Testis (tissue), 3 donors: Measurements from ENCODE around the gene HYAL3. TPM values are rescaled to one million over a fixed set of nuclear protein-coding genes. Genes with fewer than 3 reads are reported as not detected.

Experiments used
- DNase-seq: peaks from one replicate; pipeline ENCODE4 v3.0.0-alpha.2; 2019
- H3K27ac ChIP-seq, 2 donors: fragments of 200-600 bp; sonication (generic); one replicate each; pipeline ENCODE4 v1.5.1; 2019
- H3K27me3 ChIP-seq: fragments of 200-600 bp; sonication (generic); one replicate; pipeline ENCODE4 v1.5.1; 2019
- H3K36me3 ChIP-seq: fragments of 200-600 bp; sonication (generic); one replicate; pipeline ENCODE4 v1.5.1; 2017; ENCODE audit warnings: low read depth; ENCODE audit errors: missing control alignments
- H3K4me1 ChIP-seq: fragments of 200-600 bp; sonication (generic); one replicate; pipeline ENCODE4 v1.5.1; 2019
- H3K4me3 ChIP-seq, 2 donors: fragments of 200-600 bp; sonication (generic); one replicate each; pipeline ENCODE4 v1.5.1; 2017 to 2019
- H3K9me3 ChIP-seq: fragments of 200-600 bp; sonication (generic); one replicate; pipeline ENCODE4 v1.5.1; 2017
- POLR2A ChIP-seq: fragments of 450-650 bp; IDR thresholded peaks from one replicate; pipeline ENCODE4 v1.6.1; 2017; ENCODE audit warnings: antibody characterized with exemption, mild to moderate bottlenecking, moderate library complexity
- WGBS, 2 donors: methylation state at CpG; one replicate each; pipeline ENCODE4 v1.1.5; 2018; 5-methylcytosine and 5-hydroxymethylcytosine counted together
- intact Hi-C: fragments of 100-400 bp; cut with DNase I; formaldehyde crosslinking; loops from one replicate; pipeline ENCODE4 v1.15.1; 2023; ENCODE audit warnings: low total_unique reads
- polyA plus RNA-seq: library from polyadenylated mRNA; stranded (reverse); fragments of 350-450 nt; fragmentation: Illumina TruSeq; extraction: RNeasy Lipid Tissue Mini Kit (QIAGEN cat#74804); gene quantifications from one replicate; pipeline ENCODE4 v1.2.3, GENCODE V29; 2014; ENCODE audit warnings: low read depth, low replicate concordance; ENCODE audit not compliant: insufficient read depth
- total RNA-seq, 2 donors: library from RNA; depleted of rRNA; stranded (reverse); fragments of >200 nt; gene quantifications; one replicate each; pipeline ENCODE4 v1.2.3, GENCODE V29; 2016
- TF ChIP-seq, protein P1 (sequence below), 3 experiments: fragments of 450-650 bp in 2 of 3; fragments of 200-600 bp in 1 of 3; sonication (generic) in 1 of 3; IDR thresholded peaks; one replicate each; pipeline ENCODE4 v1.5.1; 2016 to 2019; ENCODE audit warnings: antibody characterized with exemption in 3 of 3, mild to moderate bottlenecking in 2 of 3, moderate library complexity in 1 of 3

Gene HYAL3
- total and polyA plus RNA-seq, 3 donors from 2014 or later = 13.8 to 27.9 (median 25.2) TPM

DNA sequence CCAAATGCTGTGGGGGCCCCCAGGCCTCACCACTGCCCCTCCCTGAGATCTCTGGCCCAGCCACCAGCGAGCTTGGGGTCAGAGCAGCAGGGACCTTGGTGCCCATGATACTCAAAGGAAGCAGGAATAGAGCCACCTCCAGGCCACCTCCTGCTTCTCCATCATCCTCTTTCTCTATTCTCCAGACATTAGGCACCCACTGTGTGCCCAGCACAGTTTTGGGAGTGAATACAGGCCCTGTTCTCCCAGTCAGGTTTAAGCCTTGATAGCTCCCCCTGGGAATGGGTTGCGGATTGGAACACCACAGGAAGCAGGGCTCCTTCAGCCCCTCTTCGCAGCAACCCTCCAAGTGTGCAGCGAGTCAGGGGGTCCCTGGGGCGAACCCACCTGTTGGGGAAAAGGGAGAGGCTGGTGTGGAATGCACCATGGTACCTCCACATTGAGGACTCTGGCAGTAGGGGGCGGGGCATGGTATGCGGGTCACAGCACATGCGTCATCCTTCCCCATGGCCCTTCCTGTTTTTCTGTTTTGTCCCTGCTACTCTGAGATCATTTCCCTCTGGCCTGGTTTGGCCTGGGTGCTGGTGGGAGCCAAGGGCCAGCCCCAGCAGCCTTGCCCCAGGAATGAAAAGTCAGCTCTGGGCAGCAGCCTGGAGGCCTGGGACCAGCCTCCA is 44.5 kb downstream of the HYAL3 start:
- peaks cover 19% of the 10 kb centered on the region for H3K4me1 ChIP-seq
- no peaks in the 10 kb centered on the region for H3K9me3 ChIP-seq
- H3K27ac ChIP-seq = peak overlapping the region; percentile 50 to 51
- no peak overlapping the region for H3K4me3 ChIP-seq
- H3K27me3 ChIP-seq = no peaks in the 10 kb centered on the region
- no peaks in the 10 kb centered on the region for H3K36me3 ChIP-seq
- TF ChIP-seq, protein P1, sequence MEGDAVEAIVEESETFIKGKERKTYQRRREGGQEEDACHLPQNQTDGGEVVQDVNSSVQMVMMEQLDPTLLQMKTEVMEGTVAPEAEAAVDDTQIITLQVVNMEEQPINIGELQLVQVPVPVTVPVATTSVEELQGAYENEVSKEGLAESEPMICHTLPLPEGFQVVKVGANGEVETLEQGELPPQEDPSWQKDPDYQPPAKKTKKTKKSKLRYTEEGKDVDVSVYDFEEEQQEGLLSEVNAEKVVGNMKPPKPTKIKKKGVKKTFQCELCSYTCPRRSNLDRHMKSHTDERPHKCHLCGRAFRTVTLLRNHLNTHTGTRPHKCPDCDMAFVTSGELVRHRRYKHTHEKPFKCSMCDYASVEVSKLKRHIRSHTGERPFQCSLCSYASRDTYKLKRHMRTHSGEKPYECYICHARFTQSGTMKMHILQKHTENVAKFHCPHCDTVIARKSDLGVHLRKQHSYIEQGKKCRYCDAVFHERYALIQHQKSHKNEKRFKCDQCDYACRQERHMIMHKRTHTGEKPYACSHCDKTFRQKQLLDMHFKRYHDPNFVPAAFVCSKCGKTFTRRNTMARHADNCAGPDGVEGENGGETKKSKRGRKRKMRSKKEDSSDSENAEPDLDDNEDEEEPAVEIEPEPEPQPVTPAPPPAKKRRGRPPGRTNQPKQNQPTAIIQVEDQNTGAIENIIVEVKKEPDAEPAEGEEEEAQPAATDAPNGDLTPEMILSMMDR (IDR thresholded peaks at IDR 0.05) = no peak
- no peak for TF ChIP-seq POLR2A
- peak; percentile 54 for DNase-seq
- intact Hi-C loops = loop anchor here (10.0 kb wide), 1 partner anchor 70 kb away; the partner anchor contains the start of genes HYAL2 and TUSC2
- 90 to 91% methylated on average over 4 to 8 of the region's 8 CpGs for WGBS, 2 donors

DNA sequence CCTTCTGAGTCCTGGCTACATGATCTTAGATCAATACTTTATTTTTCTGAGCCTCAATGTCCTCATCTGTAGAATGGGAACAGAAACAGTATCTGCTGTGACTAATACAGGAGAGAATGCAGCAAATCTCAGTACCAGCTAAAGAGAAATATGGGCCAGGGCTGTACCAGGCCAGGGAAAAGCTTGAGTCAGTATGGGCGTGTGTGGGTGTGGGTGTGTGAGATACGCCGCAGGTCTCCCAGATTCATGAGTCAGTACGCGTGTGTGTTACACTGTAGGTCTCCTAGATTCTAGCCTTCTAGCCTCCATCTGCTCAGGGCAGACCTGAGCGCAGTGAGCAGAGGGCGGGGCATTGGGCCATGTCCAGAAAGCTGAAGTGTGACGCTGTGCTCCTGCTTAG is 48.0 kb downstream of the HYAL3 start:
- Histone ChIP-seq H3K4me1 (peaks cover 43% of the 10 kb centered on the region), H3K27ac (no peak overlapping the region), H3K36me3 (no peaks in the 10 kb centered on the region), H3K27me3 (no peaks in the 10 kb centered on the region), H3K9me3 (no peaks in the 10 kb centered on the region), H3K4me3 (no peak overlapping the region)
- TF ChIP-seq, protein P1 (IDR thresholded peaks at IDR 0.05) = no peak
- intact Hi-C loops = loop anchor here (10.0 kb wide), 1 partner anchor 74 kb away; the partner anchor contains the start of genes HYAL2 and TUSC2
- no peak for DNase-seq
- WGBS, 2 donors = 82 to 92% methylated on average over 7 to 8 of the region's 8 CpGs

DNA sequence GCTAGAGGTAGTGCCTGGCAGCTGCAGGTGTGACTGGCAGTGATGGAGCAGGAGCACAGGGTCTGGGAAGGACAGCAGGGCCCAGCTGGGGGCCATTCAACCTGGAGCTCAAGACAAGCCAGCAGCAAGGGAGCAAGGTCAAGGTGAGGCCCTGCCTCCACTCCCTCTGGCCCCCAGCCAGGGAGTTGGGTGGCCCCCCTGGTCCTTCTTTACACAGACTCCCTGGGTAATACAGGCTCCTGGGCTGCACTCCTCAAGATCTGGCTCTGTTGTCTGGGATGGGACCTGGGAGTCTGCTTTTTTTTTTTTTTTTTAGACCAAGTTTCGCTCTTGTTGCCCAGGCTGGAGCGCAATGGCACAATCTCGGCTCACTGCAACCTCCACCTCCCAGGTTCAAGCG is 48.7 kb downstream of the HYAL3 start:
- Histone ChIP-seq H3K9me3 (no peaks in the 10 kb centered on the region), H3K27ac (peak overlapping the region in 1 of 2 donors; percentile 2), H3K36me3 (no peaks in the 10 kb centered on the region), H3K4me3 (no peak overlapping the region), H3K27me3 (no peaks in the 10 kb centered on the region), H3K4me1 (peaks cover 50% of the 10 kb centered on the region)
- no peak for DNase-seq
- intact Hi-C loops = loop anchor here (10.0 kb wide), 1 partner anchor 74 kb away; the partner anchor contains the start of genes HYAL2 and TUSC2
- 71 to 73% methylated on average over 4 of the region's 4 CpGs for whole genome bisulfite sequencing, 2 donors
- TF ChIP-seq, protein P1 (IDR thresholded peaks at IDR 0.05) = no peak
- TF ChIP-seq POLR2A = no peak

DNA sequence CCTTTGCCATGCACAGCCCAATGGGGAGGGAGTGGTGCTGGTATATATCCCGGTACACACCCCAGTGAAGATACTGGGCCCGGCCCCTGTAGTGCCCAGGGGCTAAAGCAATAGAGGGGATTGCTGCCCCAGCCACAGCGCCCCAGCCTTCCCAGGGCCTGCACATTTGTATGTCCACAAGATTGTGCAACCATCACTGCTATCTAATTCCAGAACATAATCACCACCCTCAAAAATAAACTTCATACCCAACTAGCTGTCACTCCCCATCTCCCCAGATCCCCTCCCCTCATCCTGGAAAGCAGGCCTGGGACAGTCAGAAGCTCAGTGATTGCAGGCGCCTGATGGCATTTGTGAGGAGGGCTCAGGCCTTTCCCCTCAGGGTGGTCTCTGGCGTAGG is 49.7 kb downstream of the HYAL3 start:
- peaks cover 58% of the 10 kb centered on the region for H3K4me1 ChIP-seq
- DNase-seq = no peak
- H3K27ac ChIP-seq = peak overlapping the region in 1 of 2 donors; percentile 59
- H3K27me3 ChIP-seq = no peaks in the 10 kb centered on the region
- WGBS, 2 donors = 94 to 100% methylated on average over 2 to 5 of the region's 5 CpGs
- intact Hi-C loops = no loop called here
- H3K36me3 ChIP-seq = no peaks in the 10 kb centered on the region
- H3K4me3 ChIP-seq = no peak overlapping the region
- H3K9me3 ChIP-seq = no peaks in the 10 kb centered on the region
- TF ChIP-seq, protein P1 (IDR thresholded peaks at IDR 0.05) = no peak
- TF ChIP-seq POLR2A = no peak

DNA sequence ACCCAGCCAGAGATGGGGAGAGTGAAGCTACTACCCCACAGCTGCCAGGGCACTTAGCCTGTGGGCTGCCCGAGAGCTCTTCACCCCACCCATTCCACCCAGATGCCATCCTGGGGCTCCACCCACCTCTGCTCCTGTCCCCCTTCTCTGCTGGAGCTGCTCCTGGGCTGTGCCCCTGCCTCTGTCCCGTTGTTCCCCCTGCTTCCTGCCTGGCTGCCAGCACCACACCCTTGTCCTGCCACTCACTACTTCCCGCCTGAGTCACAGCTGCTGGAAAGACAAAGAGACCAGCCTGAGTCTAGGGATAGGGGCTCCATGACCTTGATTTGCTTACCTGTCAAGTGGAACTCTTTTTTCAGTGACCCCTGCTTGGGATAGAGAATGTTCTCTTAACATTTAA is 50.8 kb downstream of the HYAL3 start:
- Histone ChIP-seq H3K9me3 (no peaks in the 10 kb centered on the region), H3K27ac (peak overlapping the region in 1 of 2 donors; percentile 59), H3K36me3 (no peaks in the 10 kb centered on the region), H3K4me3 (no peak overlapping the region), H3K4me1 (peaks cover 62% of the 10 kb centered on the region), H3K27me3 (no peaks in the 10 kb centered on the region)
- intact Hi-C loops = no loop called here
- DNase-seq = no peak
- WGBS, 2 donors = 33 to 43% methylated on average over 2 to 3 of the region's 3 CpGs
- TF ChIP-seq, protein P1 (IDR thresholded peaks at IDR 0.05) = no peak
- TF ChIP-seq POLR2A = no peak
